Measurements from ENCODE around the gene MMP25.

DNA sequence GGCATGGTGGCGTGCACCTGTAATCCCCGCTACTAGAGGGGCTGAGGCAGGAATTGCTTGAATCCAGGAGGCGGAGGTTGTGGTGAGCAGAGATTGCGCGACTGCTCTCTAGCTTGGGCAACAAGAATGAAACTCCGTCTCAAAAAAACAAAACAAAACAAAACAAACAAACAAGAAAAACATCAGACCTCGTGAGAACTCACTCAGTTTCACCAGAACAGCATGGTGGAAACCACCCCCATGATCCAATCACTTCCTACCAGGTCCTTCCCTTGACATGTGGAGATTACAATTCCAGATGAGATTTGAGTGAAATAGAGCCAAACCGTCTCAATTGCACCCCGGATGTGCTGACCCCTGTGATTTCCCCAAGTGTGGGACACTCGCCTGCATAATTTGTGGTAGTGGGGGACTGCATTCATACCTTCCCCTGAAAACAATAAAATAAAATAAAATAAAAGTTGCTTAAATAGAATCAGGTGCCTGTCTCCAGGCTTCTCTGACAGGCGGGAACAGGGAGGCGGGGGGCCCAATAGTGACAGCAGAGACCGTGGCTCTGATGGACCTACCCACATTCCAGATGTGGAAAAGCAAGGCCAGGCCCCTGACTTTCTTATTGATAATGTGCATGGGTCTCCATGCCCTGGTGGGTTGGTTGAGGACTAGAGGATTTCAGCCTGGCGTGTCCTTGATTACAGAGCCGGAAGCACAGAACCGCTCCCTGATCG, 39.7 kb downstream of the MMP25 start:
- TF ChIP-seq CTCF (conservative IDR thresholded peaks at IDR 0.05; ENCODE audit: low read length) (no peak), EZH2phosphoT487 (IDR thresholded peaks at IDR 0.05; ENCODE audit: borderline replicate concordance) (no peak)
